HG02884 (cell line): ENCODE results near the gene TRAF3IP3.

Source experiments
- ATAC-seq: cut with Tn5 transposase; IDR thresholded peaks from one replicate; pipeline ENCODE4 v1.9.1; 2021; ENCODE audit warnings: mild to moderate bottlenecking, moderate library complexity; ENCODE audit not compliant: unreplicated experiment

The TRAF3IP3 gene

DNA sequence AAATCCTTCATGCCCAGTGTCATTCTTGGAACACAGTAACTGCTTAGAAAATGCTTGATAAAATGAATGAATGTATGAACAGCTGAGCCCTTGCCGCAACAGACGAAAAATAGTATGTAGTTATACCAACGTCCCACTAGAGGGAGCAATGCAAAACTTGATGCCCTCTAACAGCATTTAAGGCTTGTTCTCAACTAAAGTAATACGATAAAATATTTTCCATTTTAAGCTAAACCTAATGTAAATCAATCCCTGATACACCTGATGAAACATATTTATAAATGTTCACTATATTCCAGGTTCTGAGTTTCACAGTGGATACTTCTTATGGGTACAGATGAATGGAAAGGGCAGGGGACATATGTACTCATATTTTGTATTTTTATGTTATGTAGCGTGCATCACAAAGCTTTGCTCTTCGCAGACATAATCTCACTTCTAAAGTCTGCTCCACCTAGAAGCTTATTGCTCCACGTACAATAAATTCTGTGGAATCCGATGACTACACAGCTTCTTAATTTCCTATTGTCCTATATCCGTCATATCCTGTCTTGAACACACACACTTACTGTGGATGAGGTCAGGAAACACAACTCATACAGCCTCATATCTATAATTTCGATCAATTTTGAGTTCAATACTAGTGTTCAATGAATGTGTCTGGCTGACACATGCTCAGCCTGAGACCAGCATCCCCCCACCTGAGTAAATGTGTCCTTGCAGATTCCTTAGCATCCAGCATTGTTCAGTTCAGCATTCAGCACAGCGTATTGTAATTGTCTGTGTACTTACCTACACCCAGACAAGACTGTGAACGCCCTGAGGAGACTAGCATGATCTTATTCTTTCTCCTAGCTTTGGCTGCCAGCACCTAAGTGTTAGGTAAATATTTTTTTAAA, 67.5 kb downstream of the TRAF3IP3 start:
- ATAC-seq: peak; percentile 42

DNA sequence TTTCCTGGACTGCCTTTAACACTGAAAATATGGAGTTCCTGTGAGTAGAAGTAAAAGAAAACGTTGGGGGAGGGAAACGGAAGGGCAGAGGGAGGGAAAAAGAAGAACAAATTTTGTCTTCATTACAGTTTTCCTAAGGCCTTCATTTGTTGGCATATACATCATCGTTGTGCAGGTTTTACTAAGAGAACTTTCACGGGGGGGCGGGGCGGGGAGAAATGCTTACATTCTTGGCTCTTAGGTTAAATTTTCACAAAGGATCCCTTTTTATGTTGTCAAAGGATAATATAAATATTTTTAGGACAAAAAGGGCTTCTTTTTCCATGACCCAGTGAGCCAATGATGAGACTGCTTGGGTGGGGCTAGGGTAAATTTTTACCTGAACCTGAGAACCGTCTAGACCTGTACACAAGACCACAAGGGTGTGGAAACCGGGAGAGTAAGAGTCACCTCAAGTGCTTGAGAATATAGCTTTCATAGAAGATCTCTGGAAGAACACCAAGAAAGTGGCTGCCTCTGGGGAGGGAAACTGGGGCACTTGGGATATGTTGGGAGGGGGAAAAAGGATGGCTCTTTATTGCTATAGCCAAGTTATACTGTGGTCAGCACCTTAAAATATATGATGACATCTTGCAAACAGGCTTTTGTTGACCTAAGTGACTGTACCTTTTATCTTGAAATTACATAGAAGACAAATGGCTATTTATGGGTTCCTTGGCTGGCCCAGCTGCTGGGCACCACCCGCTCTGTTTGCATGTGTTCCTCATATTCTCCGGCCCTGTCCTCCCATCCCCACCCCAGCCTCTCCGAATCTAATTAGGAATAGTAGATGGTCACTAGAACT, 70.0 kb downstream of the TRAF3IP3 start:
- ATAC-seq: no peak

DNA sequence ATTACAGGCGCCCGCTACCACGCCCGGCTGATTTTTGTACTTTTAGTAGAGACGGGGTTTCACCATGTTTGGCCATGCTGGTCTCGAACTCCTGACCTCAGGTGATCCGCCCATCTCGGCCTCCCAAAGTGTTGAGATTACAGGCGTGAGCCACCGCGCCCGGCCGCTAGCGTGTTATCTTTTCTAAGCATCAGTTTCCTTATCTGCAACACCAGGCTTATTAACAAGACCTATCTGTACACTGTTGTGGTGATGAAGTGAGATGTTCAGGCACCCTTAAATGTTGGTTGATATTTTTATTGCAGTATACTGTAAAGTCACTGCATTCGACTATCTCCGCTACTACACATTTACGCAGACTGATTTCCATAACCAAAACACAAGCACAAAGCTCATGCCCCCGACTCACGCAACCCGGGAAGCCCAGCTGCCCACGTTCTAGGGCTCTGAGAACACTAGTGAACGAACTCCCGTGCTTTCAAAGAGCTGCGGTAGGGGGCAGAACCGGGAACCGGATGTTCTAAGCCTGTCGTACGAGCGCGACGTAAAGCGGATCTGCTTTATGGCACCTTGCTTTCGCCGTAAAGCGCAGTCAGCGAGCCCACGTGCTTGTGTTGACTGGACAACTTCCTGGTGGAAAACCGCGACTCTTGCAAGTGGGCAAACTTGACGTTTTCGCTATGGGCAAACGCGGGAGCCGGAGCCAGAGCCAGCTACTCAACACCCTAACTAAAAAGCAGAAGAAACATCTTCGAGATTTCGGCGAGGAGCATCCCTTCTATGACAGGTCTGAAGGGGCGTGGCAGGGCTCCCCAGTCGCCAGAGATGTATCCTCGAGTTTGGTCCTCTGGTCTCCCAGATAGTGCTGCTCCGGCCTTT, 71.8 kb downstream of the TRAF3IP3 start, which contains the start of gene UTP25:
TSS of gene UTP25 (plus strand) at position 589 of the 879 bp plus-strand sequence. CDS start at position 681, 92 bp downstream.
- peak; percentile 91 for ATAC-seq

DNA sequence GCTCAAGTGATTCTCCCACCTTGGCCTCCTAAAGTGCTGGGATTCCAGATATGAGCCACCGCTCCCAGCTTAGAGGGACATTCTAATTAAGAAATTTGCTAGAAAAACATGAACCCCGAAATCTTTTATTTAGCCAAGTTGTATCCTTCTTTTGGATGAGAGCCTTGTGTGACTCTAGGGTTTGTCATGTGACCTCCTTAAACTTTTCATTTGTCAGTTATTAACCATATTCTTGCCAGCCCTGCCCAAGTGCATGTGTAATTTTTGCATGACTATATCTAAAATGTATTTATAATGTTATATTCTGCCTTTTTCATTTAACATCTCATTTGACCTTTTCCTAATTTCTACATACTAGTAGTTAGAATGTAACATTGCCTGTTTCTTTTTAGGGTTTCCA, 73.9 kb downstream of the TRAF3IP3 start:
- no peak for ATAC-seq

DNA sequence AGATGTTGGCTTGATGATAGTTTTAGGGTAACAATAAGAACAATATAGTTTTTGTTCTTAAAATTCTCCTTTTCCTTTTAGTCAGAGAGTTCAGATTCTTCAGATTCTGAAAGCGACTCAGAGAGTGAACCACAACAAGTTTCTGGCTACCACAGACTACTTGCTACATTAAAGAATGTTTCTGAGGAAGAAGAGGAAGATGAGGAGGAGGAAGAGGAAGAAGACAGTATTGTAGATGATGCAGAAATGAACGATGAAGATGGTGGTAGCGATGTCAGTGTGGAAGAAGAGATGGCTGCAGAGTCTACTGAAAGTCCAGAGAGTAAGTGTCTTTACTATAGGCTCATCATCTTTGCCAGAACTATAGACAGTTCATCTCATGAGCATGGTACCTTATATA, 74.9 kb downstream of the TRAF3IP3 start:
- ATAC-seq: no peak

DNA sequence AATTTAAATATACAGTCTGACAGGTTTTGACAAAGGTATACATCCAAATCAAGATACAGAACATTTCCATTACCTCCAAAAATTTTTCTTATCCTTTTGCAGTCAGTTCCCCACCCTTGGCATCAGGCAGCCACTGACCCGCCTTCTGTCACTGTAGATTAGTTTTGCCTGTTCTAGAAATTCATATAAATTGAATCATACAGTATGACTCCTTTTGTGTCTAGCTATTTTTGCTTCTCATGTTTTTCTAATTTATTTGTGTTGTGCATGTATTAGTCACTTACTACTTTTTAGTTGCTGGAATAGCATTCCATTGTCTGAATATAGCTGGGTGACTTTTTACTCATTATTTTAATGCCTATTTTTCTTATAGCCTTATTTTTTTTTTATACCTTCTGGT, 75.8 kb downstream of the TRAF3IP3 start:
- ATAC-seq: no peak
